Nephron progenitor cell (in vitro differentiated cells): ENCODE measurements around the gene CRIP3.
"Not testable (repeated sequence)": the region's sequence is repeated elsewhere in the genome, so short reads cannot be mapped to it uniquely, and the experiment has no call there.

Experiments used
- DNase-seq: peaks from one replicate; pipeline ENCODE4 v3.0.0; 2021
- H3K27ac Mint-ChIP-seq: 2 replicates; pipeline ENCODE4 v1.8.0; 2021; ENCODE audit warnings: mild to moderate bottlenecking, moderate library complexity, mixed read lengths
- H3K27me3 Mint-ChIP-seq: 2 replicates; pipeline ENCODE4 v1.8.0; 2021; ENCODE audit warnings: mild to moderate bottlenecking, low read depth, mixed read lengths; ENCODE audit not compliant: poor library complexity
- H3K36me3 Mint-ChIP-seq: 2 replicates; pipeline ENCODE4 v1.8.0; 2021; ENCODE audit warnings: low read depth, mixed read lengths
- H3K4me1 Mint-ChIP-seq: 2 replicates; pipeline ENCODE4 v1.8.0; 2021; ENCODE audit warnings: mixed read lengths
- H3K4me3 Mint-ChIP-seq: 2 replicates; pipeline ENCODE4 v1.8.0; 2021; ENCODE audit warnings: mild to moderate bottlenecking, moderate library complexity, mixed read lengths
- H3K9me3 Mint-ChIP-seq: 2 replicates; pipeline ENCODE4 v1.8.0; 2021; ENCODE audit warnings: mild to moderate bottlenecking, moderate library complexity, mixed read lengths
- CTCF ChIP-seq: fragments of 200-600 bp; sonication (generic); IDR thresholded peaks from 2 replicates; pipeline ENCODE4 v1.5.0; 2021; ENCODE audit warnings: antibody characterized with exemption

Gene CRIP3, protein sequence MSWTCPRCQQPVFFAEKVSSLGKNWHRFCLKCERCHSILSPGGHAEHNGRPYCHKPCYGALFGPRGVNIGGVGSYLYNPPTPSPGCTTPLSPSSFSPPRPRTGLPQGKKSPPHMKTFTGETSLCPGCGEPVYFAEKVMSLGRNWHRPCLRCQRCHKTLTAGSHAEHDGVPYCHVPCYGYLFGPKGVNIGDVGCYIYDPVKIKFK

GRCh38 chr6:43308101-43308989 lies at the start of gene CRIP3:
Gene CRIP3 (minus strand): TSS chr6:43308826. CDS start chr6:43308792, 34 bp downstream.
- peak; percentile 21 for TF ChIP-seq CTCF
- DNase-seq, result peak; percentile 63
- H3K27ac Mint-ChIP-seq, result no peak within 1 kb of the TSS
- no peaks in the 10 kb centered on the region for H3K36me3 Mint-ChIP-seq
- peaks cover 18% of the 10 kb centered on the region for H3K27me3 Mint-ChIP-seq
- H3K9me3 Mint-ChIP-seq, result no peaks in the 10 kb centered on the region
- H3K4me1 Mint-ChIP-seq, result peaks cover 21% of the 10 kb centered on the region
- H3K4me3 Mint-ChIP-seq, result peak within 1 kb of the TSS; percentile 77

DNA sequence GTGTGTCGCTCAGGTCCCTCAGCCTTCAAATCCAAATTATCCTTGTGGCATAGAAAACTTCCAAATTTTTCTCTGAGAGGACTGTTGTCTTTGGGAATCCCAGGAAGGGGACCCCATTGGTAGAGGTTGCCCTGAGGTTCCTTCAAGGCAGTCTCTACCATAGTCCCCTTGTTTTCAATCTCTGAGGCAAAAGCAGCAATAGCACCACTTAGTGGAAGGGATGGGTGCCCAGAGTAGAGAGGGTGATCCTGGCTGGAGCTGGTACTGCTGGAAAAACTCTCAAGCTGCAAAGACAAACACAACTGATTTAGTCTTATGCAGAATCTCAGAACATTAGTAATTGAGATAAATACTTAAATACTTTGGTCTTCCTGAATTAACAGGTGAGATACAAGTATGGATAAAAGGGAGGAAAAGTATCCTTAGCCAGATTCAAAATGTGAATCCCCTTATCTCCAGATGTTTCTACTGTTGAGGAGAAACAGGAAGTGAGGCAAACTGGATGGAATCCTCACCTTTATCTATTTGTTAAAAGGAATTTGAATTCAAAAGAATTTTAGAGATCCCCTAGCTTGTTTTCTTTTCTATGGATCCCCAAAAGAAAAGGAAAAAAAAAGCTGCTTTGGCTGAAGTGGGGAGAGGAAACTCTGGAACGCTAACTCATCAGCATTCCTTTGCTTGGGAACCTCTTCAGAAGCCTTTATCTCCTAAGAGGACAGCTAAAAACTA lies 47.4 kb upstream of the CRIP3 start:
- Mint-ChIP-seq H3K4me3 (no peak overlapping the region), H3K9me3 (no peaks in the 10 kb centered on the region), H3K36me3 (peaks cover 65% of the 10 kb centered on the region), H3K27me3 (peaks cover 3% of the 10 kb centered on the region), H3K27ac (no peak overlapping the region), H3K4me1 (no peaks in the 10 kb centered on the region)
- no peak for TF ChIP-seq CTCF
- no peak for DNase-seq

DNA sequence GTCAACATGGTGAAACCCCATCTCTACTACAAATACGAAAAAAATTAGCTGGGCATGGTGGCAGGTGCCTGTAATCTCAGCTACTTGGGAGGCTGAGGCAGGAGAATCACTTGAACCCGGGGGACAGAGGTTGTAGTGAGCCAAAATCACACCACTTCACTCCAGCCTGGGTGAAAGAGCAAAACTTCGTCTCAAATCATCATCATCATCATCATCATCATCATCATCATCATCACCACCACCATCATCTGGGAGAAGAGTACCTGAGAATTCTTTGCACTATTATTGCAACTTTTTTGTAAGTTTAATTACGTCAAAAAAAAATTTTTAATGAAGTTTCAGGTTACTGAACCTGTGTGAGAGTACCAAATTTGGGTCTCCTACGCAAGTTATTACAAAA lies 43.3 kb upstream of the CRIP3 start:
- H3K9me3 Mint-ChIP-seq, H3K27ac Mint-ChIP-seq, H3K4me3 Mint-ChIP-seq, DNase-seq, H3K4me1 Mint-ChIP-seq, H3K27me3 Mint-ChIP-seq: not testable (repeated sequence)
- H3K36me3 Mint-ChIP-seq, result peaks cover 47% of the 10 kb centered on the region

GRCh38 chr6:43347444-43347843 lies 38.8 kb upstream of the CRIP3 start:
- H3K36me3 Mint-ChIP-seq, result peaks cover 41% of the 10 kb centered on the region
- no peak overlapping the region for H3K27ac Mint-ChIP-seq
- H3K4me3 Mint-ChIP-seq, result no peak overlapping the region
- H3K4me1 Mint-ChIP-seq, result no peaks in the 10 kb centered on the region
- H3K9me3 Mint-ChIP-seq, result no peaks in the 10 kb centered on the region
- H3K27me3 Mint-ChIP-seq, result no peaks in the 10 kb centered on the region
- TF ChIP-seq CTCF, result no peak
- no peak for DNase-seq

GRCh38 chr6:43347021-43347420 lies 38.4 kb upstream of the CRIP3 start:
- Mint-ChIP-seq H3K36me3 (peaks cover 40% of the 10 kb centered on the region), H3K27me3 (no peaks in the 10 kb centered on the region), H3K4me3 (no peak overlapping the region), H3K27ac (no peak overlapping the region), H3K9me3 (no peaks in the 10 kb centered on the region), H3K4me1 (no peaks in the 10 kb centered on the region)
- TF ChIP-seq CTCF, result no peak
- DNase-seq, result no peak

DNA sequence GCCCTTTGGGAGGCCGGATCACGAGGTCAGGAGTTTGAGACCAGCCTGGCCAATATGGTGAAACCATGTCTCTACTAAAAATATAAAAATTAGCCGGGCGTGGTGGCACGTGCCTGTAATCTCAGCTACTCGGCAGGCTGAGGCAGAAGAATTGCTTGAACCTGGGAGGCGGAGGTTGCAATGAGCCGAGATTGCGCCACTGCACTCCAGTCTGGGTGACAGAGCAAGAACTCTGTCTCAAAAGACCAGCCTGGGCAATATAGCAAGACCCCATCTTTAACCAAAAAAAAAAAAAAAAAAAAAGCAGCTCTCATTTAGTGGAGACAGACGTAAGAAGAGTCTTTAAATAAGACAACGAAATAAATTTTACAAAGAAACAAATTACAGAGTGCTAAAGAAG lies 37.6 kb upstream of the CRIP3 start:
- peaks cover 37% of the 10 kb centered on the region for H3K36me3 Mint-ChIP-seq
- H3K27ac Mint-ChIP-seq, DNase-seq, H3K27me3 Mint-ChIP-seq, H3K9me3 Mint-ChIP-seq, H3K4me3 Mint-ChIP-seq, H3K4me1 Mint-ChIP-seq: not testable (repeated sequence)
